Vagina (tissue), 2 donors: Measurements from ENCODE around the gene FZD8. TPM values are rescaled to one million over a fixed set of nuclear protein-coding genes. Genes with fewer than 3 reads are reported as not detected.

Source experiments
- DNase-seq, 2 donors: peaks; one replicate each; pipeline ENCODE4 v3.0.0-alpha.2; 2017; ENCODE audit errors: extremely low spot score in 2 of 2
- H3K27ac ChIP-seq: fragments of 200-600 bp; sonication (generic); one replicate; pipeline ENCODE4 v1.5.1; 2019
- H3K27me3 ChIP-seq: fragments of 200-600 bp; sonication (generic); one replicate; pipeline ENCODE4 v1.5.1; 2019
- H3K36me3 ChIP-seq, 2 donors: fragments of 200-600 bp; sonication (generic); one replicate each; pipeline ENCODE4 v1.5.1; 2017 to 2019
- H3K4me1 ChIP-seq: fragments of 200-600 bp; sonication (generic); one replicate; pipeline ENCODE4 v1.5.1; 2019
- H3K4me3 ChIP-seq, 2 donors: fragments of 200-600 bp; sonication (generic); 1 replicate in 1 of 2; 2 replicates in 1 of 2; pipeline ENCODE4 v1.5.1; 2016 to 2019
- H3K9me3 ChIP-seq: fragments of 200-600 bp; sonication (generic); one replicate; pipeline ENCODE4 v1.5.1; 2019
- CTCF ChIP-seq, 3 experiments: fragments of 450-650 bp in 2 of 3; fragments of 200-600 bp in 1 of 3; sonication (generic) in 1 of 3; IDR thresholded peaks; one replicate each; pipeline ENCODE4 v1.5.1; 2017 to 2019; ENCODE audit warnings: antibody characterized with exemption in 3 of 3, mild to moderate bottlenecking in 2 of 3, moderate library complexity in 2 of 3
- POLR2A ChIP-seq, 2 donors: fragments of 450-650 bp; IDR thresholded peaks; one replicate each; pipeline ENCODE4 v1.6.1; 2017; ENCODE audit warnings: antibody characterized with exemption in 2 of 2, mild to moderate bottlenecking in 2 of 2, moderate library complexity in 2 of 2
- POLR2AphosphoS5 ChIP-seq, 2 donors: sonication (generic); formaldehyde crosslinking; IDR thresholded peaks; one replicate each; pipeline ENCODE4 v1.9.0; 2017; ENCODE audit warnings: antibody characterized with exemption in 2 of 2, mild to moderate bottlenecking in 2 of 2, low read depth in 1 of 2; ENCODE audit not compliant: insufficient read depth in 1 of 2
- intact Hi-C: fragments of 100-400 bp; cut with DNase I; formaldehyde crosslinking; loops from one replicate; pipeline ENCODE4 v1.15.1; 2023
- total RNA-seq: library from RNA; depleted of rRNA; stranded (reverse); fragments of >200 nt; gene quantifications from one replicate; pipeline ENCODE4 v1.2.3, GENCODE V29; 2016

FZD8 gene
- total RNA-seq, 1 donor from 2014 or later, result 7.6 TPM

- intact Hi-C loops, result no loop called here
- Histone ChIP-seq H3K9me3 (no peaks in the 10 kb centered on the region), H3K27me3 (no peaks in the 10 kb centered on the region), H3K27ac (no peak overlapping the region), H3K4me3 (no peak overlapping the region), H3K36me3 (no peaks in the 10 kb centered on the region), H3K4me1 (no peaks in the 10 kb centered on the region)
- TF ChIP-seq POLR2AphosphoS5 (IDR thresholded peaks at IDR 0.05; ENCODE audit: insufficient read depth in 1 of 2, low read depth in 1 of 2) (no peak), POLR2A (IDR thresholded peaks at IDR 0.05) (no peak), CTCF (IDR thresholded peaks at IDR 0.05) (no peak)
- DNase-seq, result no peak
Observed at GRCh38 chr10:35595106-35595505, 47.0 kb downstream of the FZD8 start.

- Histone ChIP-seq H3K27me3 (no peaks in the 10 kb centered on the region), H3K36me3 (no peaks in the 10 kb centered on the region), H3K27ac (no peak overlapping the region), H3K4me3 (no peak overlapping the region), H3K4me1 (no peaks in the 10 kb centered on the region), H3K9me3 (no peaks in the 10 kb centered on the region)
- TF ChIP-seq CTCF (IDR thresholded peaks at IDR 0.05) (no peak), POLR2AphosphoS5 (IDR thresholded peaks at IDR 0.05; ENCODE audit: insufficient read depth in 1 of 2, low read depth in 1 of 2) (no peak), POLR2A (IDR thresholded peaks at IDR 0.05) (no peak)
- intact Hi-C loops, result no loop called here
- no peak for DNase-seq
Observed at GRCh38 chr10:35594115-35595079, 47.7 kb downstream of the FZD8 start.

GRCh38 chr10:35592441-35592840 is 49.7 kb downstream of the FZD8 start:
- intact Hi-C loops, result no loop called here
- Histone ChIP-seq H3K4me3 (no peak overlapping the region), H3K27ac (no peak overlapping the region), H3K27me3 (no peaks in the 10 kb centered on the region), H3K9me3 (no peaks in the 10 kb centered on the region), H3K4me1 (no peaks in the 10 kb centered on the region), H3K36me3 (no peaks in the 10 kb centered on the region)
- no peak for TF ChIP-seq POLR2A (IDR thresholded peaks at IDR 0.05)
- TF ChIP-seq CTCF (IDR thresholded peaks at IDR 0.05), result no peak
- no peak for TF ChIP-seq POLR2AphosphoS5 (IDR thresholded peaks at IDR 0.05; ENCODE audit: insufficient read depth in 1 of 2, low read depth in 1 of 2)
- no peak for DNase-seq

- no peak overlapping the region for H3K4me3 ChIP-seq
- H3K27me3 ChIP-seq, result no peaks in the 10 kb centered on the region
- H3K4me1 ChIP-seq, result no peaks in the 10 kb centered on the region
- H3K27ac ChIP-seq, result no peak overlapping the region
- H3K9me3 ChIP-seq, result no peaks in the 10 kb centered on the region
- TF ChIP-seq POLR2AphosphoS5 (IDR thresholded peaks at IDR 0.05; ENCODE audit: insufficient read depth in 1 of 2, low read depth in 1 of 2), result no peak
- no peak for TF ChIP-seq CTCF (IDR thresholded peaks at IDR 0.05)
- no peak for TF ChIP-seq POLR2A (IDR thresholded peaks at IDR 0.05)
- no peaks in the 10 kb centered on the region for H3K36me3 ChIP-seq
- no peak for DNase-seq
- intact Hi-C loops, result no loop called here
Observed at GRCh38 chr10:35588836-35589235, 53.3 kb downstream of the FZD8 start.

Other genes starting within 250 kb of the FZD8 start
- not detected for gene GJD4, start 37.0 kb downstream of the FZD8 start, total RNA-seq